ENCODE data around the gene ZNF878.
A peak's percentile ranks its signal among the peaks of the same experiment; 100 is the strongest.

Gene ZNF878

GRCh38 chr19:12055784-12056183, 3.0 kb upstream of the ZNF878 start:
- in situ Hi-C loops (cut with MboI; ENCODE audit: low pct_unique_long_range_greater_than_20kb, low sequenced_read_pairs, unreplicated experiment): no loop called here
- DNase-seq (ENCODE audit: low spot score): no peak

GRCh38 chr19:12052091-12052496, 667 bp downstream of the ZNF878 start:
- DNase-seq (ENCODE audit: low spot score): no peak
- TF ChIP-seq CTCF (IDR thresholded peaks at IDR 0.05; ENCODE audit: extremely low read depth, insufficient read depth, missing control alignments): no peak
- in situ Hi-C loops (cut with MboI; ENCODE audit: low pct_unique_long_range_greater_than_20kb, low sequenced_read_pairs, unreplicated experiment): no loop called here

More at GRCh38 chr19:12055784-12056183, 3.0 kb upstream of the ZNF878 start:
- TF ChIP-seq CTCF (IDR thresholded peaks at IDR 0.05; ENCODE audit: extremely low read depth, insufficient read depth, missing control alignments): no peak

- in situ Hi-C loops (cut with MboI; ENCODE audit: low pct_unique_long_range_greater_than_20kb, low sequenced_read_pairs, unreplicated experiment): no loop called here
Observed at GRCh38 chr19:12047868-12048267, 4.9 kb downstream of the ZNF878 start.

GRCh38 chr19:12043752-12044422, 8.9 kb downstream of the ZNF878 start:
- in situ Hi-C loops (cut with MboI; ENCODE audit: low pct_unique_long_range_greater_than_20kb, low sequenced_read_pairs, unreplicated experiment): no loop called here
- no peak for TF ChIP-seq CTCF (IDR thresholded peaks at IDR 0.05; ENCODE audit: extremely low read depth, insufficient read depth, missing control alignments)
- no peak for DNase-seq (ENCODE audit: low spot score)

More at GRCh38 chr19:12047868-12048267, 4.9 kb downstream of the ZNF878 start:
- no peak for DNase-seq (ENCODE audit: low spot score)
- TF ChIP-seq CTCF (IDR thresholded peaks at IDR 0.05; ENCODE audit: extremely low read depth, insufficient read depth, missing control alignments): no peak

- no peak for TF ChIP-seq CTCF (IDR thresholded peaks at IDR 0.05; ENCODE audit: extremely low read depth, insufficient read depth, missing control alignments)
- in situ Hi-C loops (cut with MboI; ENCODE audit: low pct_unique_long_range_greater_than_20kb, low sequenced_read_pairs, unreplicated experiment): no loop called here
- no peak for DNase-seq (ENCODE audit: low spot score)
Observed at GRCh38 chr19:12042893-12043292, 9.9 kb downstream of the ZNF878 start.

- TF ChIP-seq CTCF (IDR thresholded peaks at IDR 0.05; ENCODE audit: extremely low read depth, insufficient read depth, missing control alignments): peak; percentile 9
- peak; percentile 95 for DNase-seq (ENCODE audit: low spot score)
- in situ Hi-C loops (cut with MboI; ENCODE audit: low pct_unique_long_range_greater_than_20kb, low sequenced_read_pairs, unreplicated experiment): no loop called here
Observed at GRCh38 chr19:12035220-12036172, 17.3 kb downstream of the ZNF878 start, which contains the start of gene ZNF433. Gene ZNF433, minus strand, starts transcription at chr19:12035679. Its CDS starts 140 bp downstream, at chr19:12035539.
